ENCODE results near the gene MYT1. TPM values are rescaled to one million over a fixed set of nuclear protein-coding genes. Genes with fewer than 3 reads are reported as not detected.

MYT1 gene
- total RNA-seq, 1 experiment from 2014 or later: 7.1 TPM

DNA sequence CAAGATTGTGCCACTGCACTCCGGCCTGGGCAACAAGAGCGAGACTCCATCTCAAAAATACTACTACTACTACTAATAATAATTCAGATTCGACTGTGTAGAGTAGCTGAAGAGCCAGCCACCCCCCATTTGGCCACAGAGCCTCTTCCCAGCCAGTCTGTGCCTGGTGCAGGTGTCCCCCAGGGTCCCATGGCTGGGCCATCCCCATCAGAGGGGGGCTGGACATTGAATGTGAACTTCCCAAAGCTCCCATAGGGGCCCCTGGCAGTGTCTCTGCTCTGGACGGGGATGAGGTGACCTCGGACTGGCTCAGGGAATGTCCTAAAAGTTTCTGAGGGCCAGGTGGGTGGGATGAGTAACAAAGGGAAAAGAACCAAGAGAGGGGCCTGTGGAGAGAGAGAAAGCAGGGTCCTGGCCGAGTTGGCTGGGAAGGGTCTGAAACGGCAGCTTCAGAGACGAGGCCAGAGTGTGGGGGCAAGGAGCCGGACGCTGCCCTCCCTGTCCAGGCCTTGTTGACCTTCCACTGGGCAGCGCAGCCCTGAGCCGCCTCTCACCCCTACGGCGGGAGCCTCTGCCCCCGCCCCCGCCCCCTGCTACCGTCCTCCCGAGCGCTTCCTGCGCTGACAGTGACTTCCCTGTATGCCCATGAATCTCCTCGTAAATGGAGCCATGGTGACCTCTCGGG, 66.4 kb downstream of the MYT1 start:
- Histone ChIP-seq H3K9me3 (ENCODE audit: control insufficient read depth in 1 of 2, insufficient read depth in 1 of 2, low read depth in 1 of 2, low read length in 2 of 2) (no peaks in the 10 kb centered on the region), H3K79me2 (ENCODE audit: insufficient read depth, low read length) (no peaks in the 10 kb centered on the region), H3K27me3 (ENCODE audit: insufficient read depth, low read length) (no peaks in the 10 kb centered on the region), H3K27ac (ENCODE audit: low read depth, low read length) (no peak overlapping the region), H3K4me2 (ENCODE audit: low read length) (no peak overlapping the region), H3K4me1 (ENCODE audit: control insufficient read depth in 1 of 2, insufficient read depth in 2 of 2, low read length in 2 of 2) (peaks cover 0 to 4% of the 10 kb centered on the region in 2 experiments; a peak in 1 of 4 replicates), H3K9me2 (ENCODE audit: insufficient read depth) (no peaks in the 10 kb centered on the region), H4K20me1 (ENCODE audit: insufficient read depth) (no peaks in the 10 kb centered on the region), H3K4me3 (replicated peaks in 1 of 2; ENCODE audit: low read depth in 1 of 2, low read length in 2 of 2) (no peak overlapping the region), H3K36me3 (ENCODE audit: control insufficient read depth in 1 of 2, insufficient read depth in 2 of 2, low read length in 2 of 2) (no peaks in the 10 kb centered on the region), H3K9ac (ENCODE audit: low read length) (no peak overlapping the region), H2AFZ (ENCODE audit: low read depth, low read length, poor library complexity, severe bottlenecking) (no peak overlapping the region)
- no peak for DNase-seq (ENCODE audit: low read depth, low spot score)
- TF ChIP-seq EGR1 (IDR thresholded peaks at IDR 0.05; ENCODE audit: low read depth): no peak
- TF ChIP-seq, protein P1, sequence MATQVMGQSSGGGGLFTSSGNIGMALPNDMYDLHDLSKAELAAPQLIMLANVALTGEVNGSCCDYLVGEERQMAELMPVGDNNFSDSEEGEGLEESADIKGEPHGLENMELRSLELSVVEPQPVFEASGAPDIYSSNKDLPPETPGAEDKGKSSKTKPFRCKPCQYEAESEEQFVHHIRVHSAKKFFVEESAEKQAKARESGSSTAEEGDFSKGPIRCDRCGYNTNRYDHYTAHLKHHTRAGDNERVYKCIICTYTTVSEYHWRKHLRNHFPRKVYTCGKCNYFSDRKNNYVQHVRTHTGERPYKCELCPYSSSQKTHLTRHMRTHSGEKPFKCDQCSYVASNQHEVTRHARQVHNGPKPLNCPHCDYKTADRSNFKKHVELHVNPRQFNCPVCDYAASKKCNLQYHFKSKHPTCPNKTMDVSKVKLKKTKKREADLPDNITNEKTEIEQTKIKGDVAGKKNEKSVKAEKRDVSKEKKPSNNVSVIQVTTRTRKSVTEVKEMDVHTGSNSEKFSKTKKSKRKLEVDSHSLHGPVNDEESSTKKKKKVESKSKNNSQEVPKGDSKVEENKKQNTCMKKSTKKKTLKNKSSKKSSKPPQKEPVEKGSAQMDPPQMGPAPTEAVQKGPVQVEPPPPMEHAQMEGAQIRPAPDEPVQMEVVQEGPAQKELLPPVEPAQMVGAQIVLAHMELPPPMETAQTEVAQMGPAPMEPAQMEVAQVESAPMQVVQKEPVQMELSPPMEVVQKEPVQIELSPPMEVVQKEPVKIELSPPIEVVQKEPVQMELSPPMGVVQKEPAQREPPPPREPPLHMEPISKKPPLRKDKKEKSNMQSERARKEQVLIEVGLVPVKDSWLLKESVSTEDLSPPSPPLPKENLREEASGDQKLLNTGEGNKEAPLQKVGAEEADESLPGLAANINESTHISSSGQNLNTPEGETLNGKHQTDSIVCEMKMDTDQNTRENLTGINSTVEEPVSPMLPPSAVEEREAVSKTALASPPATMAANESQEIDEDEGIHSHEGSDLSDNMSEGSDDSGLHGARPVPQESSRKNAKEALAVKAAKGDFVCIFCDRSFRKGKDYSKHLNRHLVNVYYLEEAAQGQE (IDR thresholded peaks at IDR 0.05; ENCODE audit: low read depth): no peak
- no peak for TF ChIP-seq CEBPB (IDR thresholded peaks at IDR 0.05; ENCODE audit: low read depth)
- TF ChIP-seq RAD21 (IDR thresholded peaks at IDR 0.05; ENCODE audit: low read depth): no peak
- TF ChIP-seq ZFX (IDR thresholded peaks at IDR 0.05): no peak
- TF ChIP-seq YY1 (IDR thresholded peaks at IDR 0.05; ENCODE audit: extremely low read depth, insufficient replicate concordance, low read depth, low read length): no peak
- no peak for TF ChIP-seq JUND (IDR thresholded peaks at IDR 0.05)
- TF ChIP-seq POLR2AphosphoS5 (IDR thresholded peaks at IDR 0.05; ENCODE audit: low read depth, low read length): no peak
- no peak for TF ChIP-seq SRF (IDR thresholded peaks at IDR 0.05; ENCODE audit: low read depth)
- no peak for TF ChIP-seq EZH2 (IDR thresholded peaks at IDR 0.05)
- no TSS peak for BruUV-seq (replicated peaks)
- ATAC-seq: no peak
- ChIA-PET RAD21 (ENCODE audit: low non-redundant PET in 1 of 2, low total read pairs in 2 of 2, uncharacterized antibody in 2 of 2, unreplicated experiment in 2 of 2) (no interaction called here), POLR2A (no interaction called here), CTCF (no interaction called here)
- intact Hi-C loops (cut with micrococcal nuclease): no loop called here

Data from HCT116 (cell line).